ENCODE results near the gene ARMH1.
"Not testable (repeated sequence)": the region's sequence is repeated elsewhere in the genome, so short reads cannot be mapped to it uniquely, and the experiment has no call there.

Gene ARMH1

DNA sequence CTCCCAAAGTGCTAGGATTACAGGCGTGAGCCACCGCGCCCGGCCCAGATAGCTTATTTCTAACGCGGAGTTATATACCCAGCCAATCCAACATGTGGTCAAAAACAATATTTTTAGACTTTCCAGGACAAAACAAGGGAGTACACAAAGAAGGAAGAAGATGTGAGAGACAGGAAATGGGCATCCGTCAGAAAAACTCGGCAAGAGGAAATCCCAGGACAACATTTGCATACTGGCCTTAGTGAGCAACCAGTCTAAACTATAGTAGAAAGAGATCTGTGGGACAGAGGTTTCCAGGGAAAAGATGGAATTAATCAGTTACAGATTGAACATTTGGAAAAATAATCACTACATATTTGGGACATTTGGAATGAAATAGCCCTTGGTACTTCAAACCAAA lies 11.4 kb downstream of the ARMH1 start:
- Histone ChIP-seq H3K4me1 (ENCODE audit: insufficient read depth, low read length) (peaks cover 23% of the 10 kb centered on the region), H3K36me3 (ENCODE audit: insufficient read depth, low read length) (no peaks in the 10 kb centered on the region), H3K27ac (ENCODE audit: low read depth, low read length) (no peak overlapping the region), H3K27me3 (ENCODE audit: insufficient read depth, low read length) (no peaks in the 10 kb centered on the region), H3K9me3 (ENCODE audit: insufficient read depth, low read depth, low read length) (no peaks in the 10 kb centered on the region), H3K4me3 (ENCODE audit: low read length) (no peak overlapping the region), H3K9ac (ENCODE audit: low read depth, low read length) (no peak overlapping the region)
- WGBS: 89% methylated on average over 8 of the region's 8 CpGs

DNA sequence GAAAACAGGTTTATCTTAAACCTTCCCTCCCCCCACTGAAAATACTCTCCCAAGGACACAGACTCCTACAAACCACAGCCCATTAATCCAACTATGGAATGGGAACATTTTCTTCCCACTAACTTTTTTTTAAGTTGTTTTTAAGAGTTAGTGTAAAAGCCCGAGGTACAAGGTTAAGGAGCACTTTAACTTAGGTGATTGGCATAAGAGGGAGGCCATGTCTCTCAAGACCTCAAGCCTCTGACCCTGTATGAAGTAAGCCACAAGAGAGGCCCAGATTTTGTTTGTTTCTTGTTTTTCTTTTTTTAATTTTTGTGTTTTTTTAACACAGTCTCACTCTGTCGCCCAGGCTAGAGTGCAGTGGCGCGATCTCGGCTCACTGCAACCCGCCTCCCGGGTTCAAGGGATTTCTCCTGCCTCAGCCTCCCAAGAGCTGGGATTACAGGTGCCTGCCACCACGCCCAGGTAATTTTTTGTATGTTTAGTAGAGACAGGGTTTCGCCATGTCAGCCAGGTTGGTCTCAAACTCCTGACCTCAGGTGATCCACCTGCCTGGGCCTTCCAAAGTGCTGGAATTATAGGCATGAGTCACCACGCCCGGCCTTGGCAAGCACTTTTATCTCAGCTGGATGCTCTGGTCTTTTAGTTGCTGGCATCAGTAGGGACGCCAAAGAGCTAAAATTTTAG lies 14.4 kb downstream of the ARMH1 start:
- Histone ChIP-seq H3K27me3 (ENCODE audit: insufficient read depth, low read length) (no peaks in the 10 kb centered on the region), H3K4me3 (ENCODE audit: low read length) (no peak overlapping the region), H3K27ac (ENCODE audit: low read depth, low read length) (no peak overlapping the region), H3K9ac (ENCODE audit: low read depth, low read length) (no peak overlapping the region), H3K4me1 (ENCODE audit: insufficient read depth, low read length) (peaks cover 13% of the 10 kb centered on the region), H3K9me3 (ENCODE audit: insufficient read depth, low read depth, low read length) (no peaks in the 10 kb centered on the region), H3K36me3 (ENCODE audit: insufficient read depth, low read length) (no peaks in the 10 kb centered on the region)
- 86% methylated on average over 12 of the region's 12 CpGs for WGBS

- H3K4me1 ChIP-seq (ENCODE audit: insufficient read depth, low read length): peaks cover 13% of the 10 kb centered on the region
- H3K9me3 ChIP-seq (ENCODE audit: insufficient read depth, low read depth, low read length): no peaks in the 10 kb centered on the region
- no peaks in the 10 kb centered on the region for H3K27me3 ChIP-seq (ENCODE audit: insufficient read depth, low read length)
- H3K4me3 ChIP-seq (ENCODE audit: low read length): no peak overlapping the region
- no peak overlapping the region for H3K27ac ChIP-seq (ENCODE audit: low read depth, low read length)
- 67% methylated on average over 3 of the region's 3 CpGs for WGBS
- no peaks in the 10 kb centered on the region for H3K36me3 ChIP-seq (ENCODE audit: insufficient read depth, low read length)
- H3K9ac ChIP-seq (ENCODE audit: low read depth, low read length): no peak overlapping the region
These were observed 14.9 kb downstream of the ARMH1 start for GRCh38 chr1:44689447-44689765.

DNA sequence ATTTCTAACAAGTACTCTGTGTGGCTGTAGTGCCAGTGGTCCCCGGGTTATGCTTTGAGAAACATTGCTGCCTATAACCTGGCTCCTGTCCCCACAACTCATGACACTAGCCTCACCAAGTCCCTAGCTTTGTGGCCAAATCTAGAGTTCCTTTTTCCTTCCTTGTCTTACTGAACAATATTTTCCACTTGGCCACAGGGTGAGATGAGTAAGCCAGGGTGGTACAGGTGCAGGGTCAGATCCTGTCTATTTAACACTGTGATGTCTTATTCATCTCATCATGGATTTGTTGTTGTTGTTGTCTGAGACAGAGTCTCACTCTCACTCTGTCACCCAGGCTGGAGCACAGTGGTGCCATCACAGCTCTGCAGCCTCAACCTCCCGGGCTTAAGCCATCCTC lies 18.6 kb downstream of the ARMH1 start:
- Histone ChIP-seq H3K9ac (ENCODE audit: low read depth, low read length) (no peak overlapping the region), H3K4me3 (ENCODE audit: low read length) (no peak overlapping the region), H3K27ac (ENCODE audit: low read depth, low read length) (no peak overlapping the region), H3K9me3 (ENCODE audit: insufficient read depth, low read depth, low read length) (no peaks in the 10 kb centered on the region), H3K27me3 (ENCODE audit: insufficient read depth, low read length) (no peaks in the 10 kb centered on the region), H3K36me3 (ENCODE audit: insufficient read depth, low read length) (no peaks in the 10 kb centered on the region), H3K4me1 (ENCODE audit: insufficient read depth, low read length) (peaks cover 13% of the 10 kb centered on the region)
- WGBS: 98% methylated on average over 2 of the region's 2 CpGs

GRCh38 chr1:44693900-44694299 lies 19.4 kb downstream of the ARMH1 start:
- no peak overlapping the region for H3K27ac ChIP-seq (ENCODE audit: low read depth, low read length)
- H3K9ac ChIP-seq (ENCODE audit: low read depth, low read length): no peak overlapping the region
- H3K27me3 ChIP-seq (ENCODE audit: insufficient read depth, low read length): no peaks in the 10 kb centered on the region
- peaks cover 8% of the 10 kb centered on the region for H3K4me1 ChIP-seq (ENCODE audit: insufficient read depth, low read length)
- H3K9me3 ChIP-seq (ENCODE audit: insufficient read depth, low read depth, low read length): no peaks in the 10 kb centered on the region
- H3K4me3 ChIP-seq (ENCODE audit: low read length): no peak overlapping the region
- 93% methylated on average over 1 of the region's 3 CpGs for WGBS
- H3K36me3 ChIP-seq (ENCODE audit: insufficient read depth, low read length): no peaks in the 10 kb centered on the region

GRCh38 chr1:44694863-44695478 lies 20.5 kb downstream of the ARMH1 start:
- no peaks in the 10 kb centered on the region for H3K9me3 ChIP-seq (ENCODE audit: insufficient read depth, low read depth, low read length)
- no peak overlapping the region for H3K4me3 ChIP-seq (ENCODE audit: low read length)
- WGBS: 92% methylated on average over 7 of the region's 7 CpGs
- H3K27ac ChIP-seq (ENCODE audit: low read depth, low read length): no peak overlapping the region
- H3K27me3 ChIP-seq (ENCODE audit: insufficient read depth, low read length): no peaks in the 10 kb centered on the region
- H3K4me1 ChIP-seq (ENCODE audit: insufficient read depth, low read length): no peaks in the 10 kb centered on the region
- H3K36me3 ChIP-seq (ENCODE audit: insufficient read depth, low read length): no peaks in the 10 kb centered on the region
- no peak overlapping the region for H3K9ac ChIP-seq (ENCODE audit: low read depth, low read length)

GRCh38 chr1:44695671-44696070 lies 21.2 kb downstream of the ARMH1 start:
- WGBS: 98% methylated on average over 4 of the region's 4 CpGs
- H3K4me3 ChIP-seq (ENCODE audit: low read length): no peak overlapping the region
- no peak overlapping the region for H3K27ac ChIP-seq (ENCODE audit: low read depth, low read length)
- H3K9me3 ChIP-seq (ENCODE audit: insufficient read depth, low read depth, low read length): no peaks in the 10 kb centered on the region
- H3K9ac ChIP-seq (ENCODE audit: low read depth, low read length): no peak overlapping the region
- H3K36me3 ChIP-seq (ENCODE audit: insufficient read depth, low read length): no peaks in the 10 kb centered on the region
- H3K4me1 ChIP-seq (ENCODE audit: insufficient read depth, low read length): no peaks in the 10 kb centered on the region
- no peaks in the 10 kb centered on the region for H3K27me3 ChIP-seq (ENCODE audit: insufficient read depth, low read length)

- Histone ChIP-seq H3K27me3 (ENCODE audit: insufficient read depth, low read length) (no peaks in the 10 kb centered on the region), H3K9ac (ENCODE audit: low read depth, low read length) (no peak overlapping the region), H3K4me1 (ENCODE audit: insufficient read depth, low read length) (no peaks in the 10 kb centered on the region), H3K9me3 (ENCODE audit: insufficient read depth, low read depth, low read length) (no peaks in the 10 kb centered on the region), H3K36me3 (ENCODE audit: insufficient read depth, low read length) (no peaks in the 10 kb centered on the region), H3K4me3 (ENCODE audit: low read length) (no peak overlapping the region), H3K27ac (ENCODE audit: low read depth, low read length) (no peak overlapping the region)
- WGBS: 88% methylated on average over 2 of the region's 3 CpGs
These were observed 21.6 kb downstream of the ARMH1 start for GRCh38 chr1:44696101-44696500.

DNA sequence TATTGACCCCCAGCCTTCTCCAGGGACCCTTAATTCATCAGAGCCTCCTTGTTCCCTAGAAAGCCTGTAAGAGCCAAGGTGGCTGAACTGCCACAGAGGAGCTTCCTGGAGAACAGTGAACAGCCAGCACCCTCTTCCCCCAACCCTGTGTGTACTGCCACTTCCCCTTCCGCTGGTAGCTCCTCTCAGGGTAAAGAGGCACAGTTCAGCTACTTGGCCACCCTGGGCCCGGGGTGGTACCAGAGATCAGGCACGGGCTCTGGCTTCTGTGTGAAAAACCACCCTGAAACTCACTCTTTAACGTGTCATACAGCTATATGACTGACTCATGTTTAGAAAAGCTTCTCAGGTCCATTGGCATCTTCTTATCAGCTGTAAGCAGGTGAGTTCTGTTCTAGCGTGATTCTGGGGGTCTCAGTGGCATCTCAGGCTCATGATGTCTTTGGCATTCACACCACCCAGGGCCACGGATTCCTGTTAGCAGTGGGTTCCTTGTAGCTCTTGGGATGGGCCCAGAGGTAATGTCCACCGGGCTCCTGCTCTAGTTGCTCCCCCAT lies 22.4 kb downstream of the ARMH1 start:
- H3K9ac ChIP-seq (ENCODE audit: low read depth, low read length): no peak overlapping the region
- no peaks in the 10 kb centered on the region for H3K4me1 ChIP-seq (ENCODE audit: insufficient read depth, low read length)

GRCh38 chr1:44698138-44698537 lies 23.6 kb downstream of the ARMH1 start:
- Histone ChIP-seq H3K9ac (ENCODE audit: low read depth, low read length) (no peak overlapping the region), H3K27me3 (ENCODE audit: insufficient read depth, low read length) (no peaks in the 10 kb centered on the region), H3K4me1 (ENCODE audit: insufficient read depth, low read length) (no peaks in the 10 kb centered on the region), H3K27ac (ENCODE audit: low read depth, low read length) (no peak overlapping the region), H3K36me3 (ENCODE audit: insufficient read depth, low read length) (no peaks in the 10 kb centered on the region), H3K9me3 (ENCODE audit: insufficient read depth, low read depth, low read length) (no peaks in the 10 kb centered on the region), H3K4me3 (ENCODE audit: low read length) (no peak overlapping the region)
- WGBS: 96% methylated on average over 3 of the region's 3 CpGs

More for the DNA sequence above, 22.4 kb downstream of the ARMH1 start:
- no peak overlapping the region for H3K27ac ChIP-seq (ENCODE audit: low read depth, low read length)
- H3K36me3 ChIP-seq (ENCODE audit: insufficient read depth, low read length): no peaks in the 10 kb centered on the region
- no peak overlapping the region for H3K4me3 ChIP-seq (ENCODE audit: low read length)
- H3K9me3 ChIP-seq (ENCODE audit: insufficient read depth, low read depth, low read length): no peaks in the 10 kb centered on the region
- WGBS: 90% methylated on average over 7 of the region's 7 CpGs
- no peaks in the 10 kb centered on the region for H3K27me3 ChIP-seq (ENCODE audit: insufficient read depth, low read length)

- not testable (repeated sequence) for H3K9ac ChIP-seq (ENCODE audit: low read depth, low read length); H3K4me3 ChIP-seq (ENCODE audit: low read length); H3K36me3 ChIP-seq (ENCODE audit: insufficient read depth, low read length); H3K27me3 ChIP-seq (ENCODE audit: insufficient read depth, low read length); H3K9me3 ChIP-seq (ENCODE audit: insufficient read depth, low read depth, low read length); H3K4me1 ChIP-seq (ENCODE audit: insufficient read depth, low read length); H3K27ac ChIP-seq (ENCODE audit: low read depth, low read length)
- 95% methylated on average over 9 of the region's 9 CpGs for WGBS
These were observed 24.9 kb downstream of the ARMH1 start for GRCh38 chr1:44699375-44699774.

Measured in HUES64 (cell line).